ENCODE results near the gene CDC42SE2.
A peak's percentile ranks its signal among the peaks of the same experiment; 100 is the strongest.

The CDC42SE2 gene, protein sequence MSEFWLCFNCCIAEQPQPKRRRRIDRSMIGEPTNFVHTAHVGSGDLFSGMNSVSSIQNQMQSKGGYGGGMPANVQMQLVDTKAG

DNA sequence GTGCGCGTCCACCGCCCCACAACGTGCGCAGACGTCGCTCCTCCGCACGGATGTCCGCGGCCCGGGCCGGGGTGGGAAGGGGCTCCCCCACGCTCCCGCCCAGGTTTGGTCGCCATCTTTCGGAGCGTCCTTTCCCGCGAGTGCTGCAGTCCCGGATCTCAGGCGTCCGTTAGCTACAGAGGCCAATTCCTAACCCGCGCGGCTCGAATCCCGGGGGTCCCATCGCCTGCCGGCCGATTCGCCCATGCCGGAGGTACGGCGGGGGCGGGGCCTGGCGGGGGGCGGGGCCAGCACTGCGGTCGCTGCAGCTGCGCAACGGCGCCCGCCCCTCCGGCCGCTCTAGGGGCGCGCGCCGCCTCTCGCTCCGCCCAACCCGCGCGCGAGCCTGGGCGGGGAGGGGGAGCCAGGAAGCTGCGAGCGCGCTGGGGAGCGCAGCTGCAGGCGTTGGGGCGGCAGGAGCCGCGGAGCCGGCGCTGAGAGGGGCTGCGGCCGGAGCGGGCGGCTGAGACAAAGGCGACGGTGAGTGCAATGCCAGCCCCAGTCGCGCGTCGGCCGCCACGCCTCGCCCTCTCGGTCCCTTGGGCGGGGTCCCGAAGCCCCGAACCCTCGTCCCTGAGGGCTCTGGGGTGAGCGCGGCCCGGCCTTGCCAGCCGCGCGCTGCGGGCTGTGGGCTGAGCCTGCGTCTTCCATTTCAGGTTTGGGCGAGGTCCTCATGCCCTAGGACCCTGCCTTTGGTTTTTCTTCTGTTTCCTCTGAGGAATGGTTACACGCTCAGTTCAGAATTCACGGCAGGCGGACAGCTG lies at the start of gene CDC42SE2:
CDC42SE2 (plus strand) TSS at position 406 of the 803 bp plus-strand sequence. CDS start 95,441 bp downstream, outside the sequence.
- peak; percentile 49 to 91 for DNase-seq

DNA sequence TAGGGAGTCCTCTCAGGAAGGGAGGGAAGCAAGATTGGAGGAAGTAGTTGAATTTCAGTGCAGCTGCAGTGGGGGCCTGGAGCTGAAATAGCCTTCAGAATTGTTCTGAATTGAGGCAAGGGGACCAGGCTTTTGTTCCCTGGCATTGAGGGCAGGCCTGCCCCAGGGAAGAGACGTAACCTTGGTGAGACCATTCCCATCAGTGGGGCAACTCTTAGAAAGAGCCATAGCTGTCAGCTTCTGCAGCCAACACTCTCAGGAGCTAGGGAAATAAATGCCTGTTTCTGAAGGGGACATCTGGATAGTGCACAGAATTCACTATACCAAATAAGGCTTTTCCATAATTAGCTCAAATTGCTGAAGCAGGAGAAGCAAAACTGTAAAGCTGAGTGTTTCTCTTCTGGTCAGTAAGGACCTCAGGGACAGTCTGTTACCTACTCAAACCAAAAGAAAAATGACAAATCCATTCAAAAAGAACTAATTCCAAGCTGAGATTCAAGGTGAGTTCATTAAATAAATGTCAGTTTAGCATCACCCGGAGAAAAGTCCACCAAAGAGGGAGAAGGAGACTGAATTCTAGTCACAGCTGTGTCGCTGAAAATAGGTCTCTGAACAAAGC lies 49.1 kb upstream of the CDC42SE2 start:
- DNase-seq = no peak

DNA sequence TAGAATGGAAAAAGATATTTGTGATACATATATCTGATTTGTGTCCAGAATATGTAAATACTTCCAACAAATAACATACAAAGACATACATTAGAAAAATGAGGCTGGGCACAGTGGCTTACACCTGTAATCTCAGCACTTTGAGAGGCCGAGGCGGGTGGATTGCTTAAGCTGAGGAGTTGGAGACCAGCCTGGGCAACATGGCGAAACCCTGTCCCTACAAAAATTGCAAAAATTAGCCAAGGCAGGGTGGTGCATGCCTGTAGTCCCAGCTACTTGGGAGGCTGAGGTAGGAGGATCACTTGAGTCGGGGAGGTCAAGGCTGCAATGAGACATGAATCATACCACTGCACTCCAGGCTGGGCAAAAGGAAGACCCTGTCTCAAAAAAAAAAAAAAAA lies 46.1 kb upstream of the CDC42SE2 start:
- no peak for DNase-seq

DNA sequence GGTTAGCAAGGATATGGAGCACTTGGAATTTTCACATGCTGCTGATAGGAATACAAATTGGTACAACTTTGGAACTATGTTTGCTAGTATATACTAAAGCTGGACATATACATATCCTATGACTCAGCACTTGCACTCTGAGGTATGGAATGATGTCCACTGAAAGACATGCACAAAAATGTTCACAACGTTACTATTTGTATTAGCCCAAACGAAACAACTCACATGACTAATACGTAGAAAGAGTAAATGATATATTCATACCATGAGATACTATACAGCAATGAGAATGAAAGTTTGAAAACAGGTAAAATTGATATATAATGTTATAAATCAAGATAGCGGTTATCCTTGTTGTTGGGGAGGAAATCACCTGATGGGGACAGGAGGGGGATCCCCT lies 45.5 kb upstream of the CDC42SE2 start:
- DNase-seq = no peak

DNA sequence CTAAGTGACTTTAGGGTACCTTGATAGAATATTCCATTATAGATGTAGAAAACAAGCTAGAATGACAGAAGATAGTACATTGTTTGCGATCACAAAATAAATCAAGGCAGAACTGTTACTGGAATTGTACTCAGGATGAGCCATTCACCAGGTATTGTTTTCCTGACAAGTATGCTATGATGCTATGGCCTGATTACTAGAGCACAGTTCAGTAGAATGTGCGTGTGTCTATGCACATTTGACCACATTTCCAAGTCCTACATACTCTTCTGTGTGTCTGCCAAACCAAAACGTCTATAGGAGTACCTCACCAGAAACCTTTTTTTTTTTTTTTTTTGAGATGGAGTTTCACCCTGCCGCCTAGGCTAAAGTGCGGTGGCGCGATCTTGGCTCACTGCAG lies 43.3 kb upstream of the CDC42SE2 start:
- no peak for DNase-seq

DNA sequence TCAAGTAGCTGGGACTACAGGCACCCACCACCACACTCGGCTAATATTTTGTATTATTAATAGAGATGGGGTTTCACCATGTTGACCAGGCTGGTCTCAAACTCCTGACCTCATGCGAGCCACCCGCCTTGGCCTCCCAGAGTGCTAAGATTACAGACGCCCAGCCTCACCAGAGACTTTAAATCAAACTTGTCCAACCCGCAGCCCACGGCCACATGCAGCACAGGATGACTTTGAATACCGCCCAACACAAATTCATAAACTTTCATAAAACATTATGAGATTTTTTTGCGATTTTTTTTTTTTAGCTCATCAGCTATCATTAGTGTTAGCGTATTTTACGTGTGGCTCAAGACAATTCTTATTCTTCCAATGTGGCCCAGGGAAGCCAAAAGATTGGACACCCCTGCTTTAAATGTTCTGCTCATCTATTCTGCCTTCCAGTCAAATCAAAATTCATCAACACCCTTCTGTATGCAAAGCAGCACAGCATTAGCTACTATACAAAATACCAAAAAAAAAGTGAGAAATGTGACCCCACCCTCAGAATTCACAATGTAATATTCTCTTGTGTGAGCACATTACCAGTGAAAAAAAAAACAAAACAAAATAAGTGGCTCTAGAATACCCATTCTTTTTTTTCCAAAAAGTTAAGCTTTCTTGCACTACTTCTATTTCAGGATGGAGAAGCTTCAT lies 42.7 kb upstream of the CDC42SE2 start:
- DNase-seq = no peak

DNA sequence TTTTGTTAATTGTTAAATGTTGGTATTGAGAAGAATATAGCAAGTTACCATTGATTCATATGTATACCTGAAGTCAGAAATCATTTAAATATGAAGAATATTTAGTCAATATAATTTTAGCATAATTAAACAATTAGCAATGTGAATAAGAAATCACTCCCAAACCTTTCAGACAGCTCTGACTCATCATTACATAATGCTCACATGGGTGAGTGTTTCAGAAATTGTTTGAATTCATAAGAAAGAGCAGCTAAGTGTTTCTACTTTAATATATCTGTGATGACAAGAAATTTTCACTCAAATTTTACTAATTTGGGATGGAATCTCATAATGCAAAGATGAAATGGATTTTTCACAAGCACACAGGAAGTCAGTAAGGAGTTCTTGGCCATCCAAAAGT lies 42.0 kb upstream of the CDC42SE2 start:
- no peak for DNase-seq

DNA sequence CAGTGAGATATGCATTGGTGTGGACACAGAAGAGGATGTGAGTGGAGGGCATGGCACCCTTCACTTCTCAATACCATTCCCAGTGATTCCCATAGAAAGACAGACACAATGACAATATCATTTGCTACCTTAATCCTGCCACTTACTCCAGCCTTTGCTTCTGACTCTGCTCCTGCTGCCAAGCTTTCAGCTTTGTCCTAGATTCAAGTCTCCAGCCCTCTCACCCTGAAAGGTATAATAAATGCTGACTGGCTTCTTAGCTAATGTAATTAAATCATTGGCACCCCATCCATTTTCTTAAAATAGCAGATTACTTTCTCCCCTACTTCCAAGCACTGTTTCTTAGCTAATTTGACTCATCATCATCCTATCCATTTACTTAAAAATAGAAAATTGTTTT lies 41.1 kb upstream of the CDC42SE2 start:
- DNase-seq = no peak

DNA sequence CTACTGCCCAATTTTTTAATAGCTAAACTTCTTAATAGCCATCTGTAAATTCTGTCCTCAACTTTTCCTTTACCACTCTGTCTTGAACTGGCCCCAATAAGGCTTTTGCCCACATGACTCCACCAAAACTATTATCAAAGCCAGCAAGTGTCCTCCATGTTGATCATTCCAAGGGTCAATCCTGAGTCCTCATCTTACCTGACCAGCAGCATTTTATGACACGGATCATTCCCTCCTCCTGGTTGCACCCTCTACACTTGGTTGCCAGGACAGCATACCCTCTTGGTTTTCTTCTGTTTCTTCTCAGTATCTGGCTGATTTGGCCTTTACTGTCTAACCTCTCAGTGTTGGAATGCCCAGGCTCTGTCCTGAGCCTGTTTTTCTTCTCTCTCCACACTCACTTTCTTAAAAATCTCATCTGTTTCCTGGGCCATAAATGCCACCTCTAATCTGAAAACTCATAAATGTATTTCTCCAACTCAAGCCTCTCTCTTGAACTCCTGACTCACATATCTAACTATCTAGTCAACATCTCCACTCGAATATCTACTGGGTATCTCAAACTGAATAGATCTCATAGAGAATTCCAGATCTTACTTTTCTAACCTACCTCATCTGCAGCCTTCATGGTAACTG lies 40.0 kb upstream of the CDC42SE2 start:
- DNase-seq = no peak

DNA sequence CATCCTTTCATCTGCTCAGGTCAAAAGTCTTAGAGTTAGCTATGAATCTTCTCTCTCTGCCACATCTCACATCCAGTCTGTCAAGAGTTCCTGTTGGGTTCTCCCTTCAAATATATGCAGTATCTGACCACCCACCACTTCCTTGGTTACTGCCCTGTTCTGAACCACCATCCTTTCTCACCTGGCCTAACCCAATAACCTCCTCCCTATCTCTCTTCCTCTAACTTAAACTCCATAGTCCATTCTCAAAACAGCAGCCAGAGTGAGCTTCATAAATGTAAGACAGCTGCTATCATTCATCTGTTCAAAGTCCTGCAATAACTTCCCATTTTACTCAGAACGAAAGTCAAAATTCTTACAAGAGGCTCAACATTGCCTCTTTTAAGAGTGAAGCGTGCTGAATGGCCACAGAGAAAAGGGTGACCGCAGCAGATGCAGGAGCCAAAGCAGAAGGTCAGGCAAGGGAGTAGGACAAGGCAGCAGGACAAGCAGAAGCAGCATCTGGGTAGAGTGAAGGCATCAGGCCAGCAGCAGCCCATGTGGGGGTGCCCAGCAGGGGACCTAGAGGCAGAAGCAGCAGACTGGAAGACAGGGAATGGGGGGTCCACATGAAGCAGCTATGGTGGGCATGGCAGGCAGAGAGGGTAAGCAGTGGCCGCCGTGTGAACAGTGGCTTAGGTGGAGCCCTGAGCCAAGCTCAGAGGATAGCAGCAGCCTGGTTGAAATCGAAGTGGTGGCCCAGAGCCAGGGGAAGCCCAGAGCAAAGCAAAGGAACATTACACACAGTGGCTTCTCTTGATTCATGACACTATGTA lies 39.3 kb upstream of the CDC42SE2 start:
- no peak for DNase-seq

DNA sequence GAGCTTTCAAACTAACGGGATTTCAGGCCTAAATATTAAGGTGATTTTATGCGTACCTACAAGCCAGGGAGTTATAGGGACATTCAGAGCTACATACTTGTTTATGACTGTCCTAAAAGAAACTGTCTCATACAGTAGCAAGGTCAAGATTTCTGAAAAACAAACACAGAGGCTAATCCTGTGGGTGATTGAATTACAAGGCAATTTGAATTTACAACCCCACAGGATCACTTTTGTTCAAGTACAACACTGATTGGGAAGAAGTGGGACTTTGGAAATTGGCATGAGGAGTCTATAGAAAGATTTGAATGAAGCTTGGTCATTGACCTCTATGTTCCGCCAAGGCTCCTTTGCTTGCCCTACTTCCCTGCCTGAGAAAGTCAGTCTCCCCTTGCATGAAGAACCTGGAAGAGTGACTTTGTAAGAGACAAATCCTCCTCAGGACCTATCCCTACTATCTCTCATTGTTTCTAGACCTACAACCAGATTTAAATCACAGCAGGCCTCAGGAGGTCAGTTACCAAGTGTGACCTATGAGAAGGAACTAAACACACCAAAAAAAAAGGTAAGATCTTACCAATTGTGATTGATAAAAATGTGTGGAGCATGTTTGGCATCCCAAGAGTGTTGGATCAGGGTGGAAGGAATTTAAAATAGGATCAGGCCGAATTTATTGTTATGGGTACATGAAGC lies 38.4 kb upstream of the CDC42SE2 start:
- no peak for DNase-seq

DNA sequence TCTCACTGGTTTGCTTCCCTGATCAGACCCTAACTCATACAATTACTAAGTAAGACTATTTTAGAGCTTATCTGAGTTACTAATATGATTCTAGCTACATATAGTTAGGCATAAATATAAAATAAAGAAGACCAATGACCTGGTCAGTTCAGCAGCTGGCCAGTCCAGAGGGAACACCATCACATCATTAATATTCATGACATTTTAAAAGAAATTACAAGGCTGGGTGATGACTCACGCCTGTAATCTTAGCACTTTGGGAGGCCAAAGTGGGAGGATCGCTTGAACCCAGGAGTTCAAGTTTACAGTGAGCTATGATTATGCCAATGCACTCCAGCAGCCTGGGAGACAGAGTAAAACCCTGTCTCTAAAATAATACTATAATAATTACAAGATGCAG lies 37.0 kb upstream of the CDC42SE2 start:
- no peak for DNase-seq

DNA sequence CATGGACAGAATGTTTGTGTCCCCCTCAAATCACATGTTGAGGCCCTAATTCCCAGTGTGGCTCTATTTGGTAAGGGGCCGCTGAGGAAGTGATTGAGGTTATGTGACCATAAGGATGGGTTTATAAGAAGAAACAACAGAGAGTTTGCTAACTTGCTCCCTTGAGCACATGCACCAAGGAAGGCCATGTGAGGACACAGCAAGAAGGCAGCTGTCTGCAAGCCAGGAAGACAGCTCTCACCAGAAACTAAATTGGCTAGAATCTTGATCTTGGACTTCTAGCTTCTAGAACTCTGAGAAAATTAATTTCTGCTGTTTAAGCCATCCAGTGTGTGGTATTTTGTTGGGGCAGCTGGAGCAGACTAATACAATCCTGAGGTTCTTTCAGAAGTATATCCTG lies 35.2 kb upstream of the CDC42SE2 start:
- no peak for DNase-seq

DNA sequence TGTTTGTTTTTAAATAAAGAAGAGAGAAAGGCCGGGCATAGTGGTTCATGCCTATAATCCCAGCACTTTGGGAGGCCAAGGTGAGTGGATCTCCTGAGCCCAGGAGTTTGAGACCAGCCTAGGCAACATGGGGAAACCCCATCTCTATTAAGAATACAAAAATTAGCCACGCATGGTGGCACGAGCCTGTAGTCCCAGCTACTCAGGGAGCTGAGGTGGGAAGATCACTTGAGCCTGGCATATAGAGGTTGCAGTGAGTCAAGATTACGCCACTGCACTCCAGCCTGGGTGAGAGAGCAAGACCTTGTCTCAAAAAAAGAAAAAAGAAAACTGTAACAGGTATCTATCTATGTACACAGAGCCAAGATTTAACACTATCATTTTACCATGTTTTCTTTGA lies 34.2 kb upstream of the CDC42SE2 start:
- DNase-seq = no peak

DNA sequence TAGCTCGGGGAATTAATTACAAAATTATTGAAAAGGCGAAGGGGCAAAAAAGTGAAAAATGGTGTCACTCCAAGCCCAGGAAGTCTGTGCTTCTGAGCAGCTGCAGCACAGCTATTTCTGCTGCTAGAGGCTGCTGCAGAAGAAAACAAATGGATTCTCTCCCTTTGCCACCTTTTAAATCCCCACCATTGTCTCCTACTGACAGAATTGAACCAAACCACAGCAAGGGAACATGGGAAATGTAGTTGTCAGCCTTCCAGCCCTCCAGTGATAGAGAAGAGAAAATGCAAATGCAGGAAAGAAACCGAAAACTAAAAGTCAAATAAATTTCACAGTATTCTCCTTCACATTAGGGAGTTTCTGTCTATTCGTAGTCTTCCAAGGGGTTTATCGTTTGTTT lies 33.4 kb upstream of the CDC42SE2 start:
- DNase-seq = no peak

DNA sequence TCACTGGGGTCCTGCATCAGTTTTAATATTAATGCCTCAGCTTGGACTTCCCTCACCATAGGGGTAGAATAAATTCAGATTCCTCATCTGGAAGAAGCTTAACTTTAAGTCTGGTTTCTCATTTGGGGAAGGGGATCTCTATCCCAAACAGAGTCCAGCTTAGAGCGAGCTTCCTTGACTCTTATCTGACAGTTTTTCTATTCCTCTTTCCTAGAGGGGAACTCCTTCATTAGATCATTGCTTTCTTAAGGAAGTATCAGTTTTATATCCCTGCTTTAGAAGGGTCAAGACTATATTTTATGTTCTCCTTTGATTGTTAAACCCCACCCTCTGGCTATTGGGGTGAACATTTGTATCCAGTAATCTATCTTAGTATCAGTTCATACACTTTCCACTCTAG lies 24.2 kb upstream of the CDC42SE2 start:
- no peak for DNase-seq

DNA sequence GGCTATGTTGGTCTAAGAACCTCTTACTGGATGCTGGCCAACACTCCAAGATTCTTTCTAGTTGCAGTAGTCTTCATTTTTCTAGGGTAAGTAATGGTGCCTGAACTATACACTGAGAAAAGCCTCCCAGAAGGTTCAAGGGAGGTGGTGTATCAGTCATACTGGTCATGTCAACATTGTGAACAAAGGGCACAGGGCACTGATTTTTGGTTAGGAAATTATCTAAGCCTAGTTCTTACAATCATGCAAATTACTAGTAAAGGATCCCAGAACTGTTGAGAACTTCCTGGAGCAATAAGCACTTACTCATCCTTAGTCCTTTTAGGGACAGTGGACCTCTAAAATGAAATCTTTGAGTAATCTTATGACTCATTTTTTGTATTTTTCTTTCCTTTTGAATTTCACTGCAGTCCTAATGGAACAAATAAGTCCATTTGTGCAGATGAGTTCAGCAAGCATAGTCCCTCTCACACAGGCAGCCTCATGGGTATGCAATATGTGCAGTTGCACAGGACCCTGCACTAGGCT lies 21.1 kb upstream of the CDC42SE2 start:
- no peak for DNase-seq

DNA sequence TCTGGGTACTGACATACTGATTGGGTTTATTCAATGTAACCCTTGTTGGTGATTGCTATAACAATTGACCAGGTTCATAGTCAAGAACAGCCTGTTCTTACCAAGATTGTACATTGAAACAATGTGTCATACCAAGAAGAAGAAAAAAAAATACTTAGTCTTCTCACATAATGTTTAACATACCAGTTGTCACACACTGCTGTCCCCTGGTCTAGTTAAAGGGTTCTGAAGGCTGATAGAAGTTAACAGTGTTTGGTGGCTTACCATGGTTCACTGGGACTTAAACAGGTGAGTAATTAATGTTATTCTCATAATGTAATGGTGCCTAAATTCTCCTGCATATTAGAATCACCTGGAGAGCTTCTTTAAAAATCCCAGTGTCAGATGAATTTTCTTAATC lies 18.5 kb upstream of the CDC42SE2 start:
- DNase-seq = no peak

DNA sequence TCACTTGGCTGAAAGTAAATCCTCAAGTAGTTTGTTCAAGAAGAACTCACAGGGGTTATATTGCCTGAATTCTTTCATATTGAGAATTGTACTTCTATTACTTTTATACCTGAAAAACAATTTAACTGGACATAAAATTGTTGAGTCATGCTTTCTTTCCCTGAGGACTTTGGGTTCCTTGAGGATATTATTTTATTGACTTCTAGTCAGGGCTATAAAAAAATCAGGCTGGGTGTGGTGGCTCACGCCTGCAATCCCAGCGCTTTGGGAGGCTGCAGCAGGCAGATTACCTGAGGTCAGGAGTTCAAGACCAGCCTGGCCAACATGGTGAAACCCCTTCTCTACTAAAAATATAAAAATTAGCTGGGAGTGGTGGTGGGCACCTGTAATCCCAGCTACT lies 17.9 kb upstream of the CDC42SE2 start:
- DNase-seq = no peak

DNA sequence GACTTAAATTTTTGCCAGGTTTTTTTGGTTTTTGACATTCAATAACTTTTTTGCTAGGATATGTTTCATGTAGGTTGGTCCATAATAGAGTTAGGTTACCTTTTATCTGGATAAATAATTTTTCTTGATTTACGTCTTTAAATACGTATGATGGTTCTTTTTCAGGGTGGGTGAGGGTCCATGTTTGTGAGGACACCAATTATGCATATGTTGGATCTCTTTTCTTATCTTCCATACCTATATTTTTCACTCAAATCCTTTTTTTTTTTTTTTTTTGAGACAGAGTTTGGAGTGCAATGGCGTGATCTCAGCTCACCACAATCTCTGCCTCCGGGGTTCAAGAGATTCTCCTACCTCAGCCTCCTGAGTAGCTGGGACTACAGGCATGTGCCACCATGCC lies 17.3 kb upstream of the CDC42SE2 start:
- no peak for DNase-seq

DNA sequence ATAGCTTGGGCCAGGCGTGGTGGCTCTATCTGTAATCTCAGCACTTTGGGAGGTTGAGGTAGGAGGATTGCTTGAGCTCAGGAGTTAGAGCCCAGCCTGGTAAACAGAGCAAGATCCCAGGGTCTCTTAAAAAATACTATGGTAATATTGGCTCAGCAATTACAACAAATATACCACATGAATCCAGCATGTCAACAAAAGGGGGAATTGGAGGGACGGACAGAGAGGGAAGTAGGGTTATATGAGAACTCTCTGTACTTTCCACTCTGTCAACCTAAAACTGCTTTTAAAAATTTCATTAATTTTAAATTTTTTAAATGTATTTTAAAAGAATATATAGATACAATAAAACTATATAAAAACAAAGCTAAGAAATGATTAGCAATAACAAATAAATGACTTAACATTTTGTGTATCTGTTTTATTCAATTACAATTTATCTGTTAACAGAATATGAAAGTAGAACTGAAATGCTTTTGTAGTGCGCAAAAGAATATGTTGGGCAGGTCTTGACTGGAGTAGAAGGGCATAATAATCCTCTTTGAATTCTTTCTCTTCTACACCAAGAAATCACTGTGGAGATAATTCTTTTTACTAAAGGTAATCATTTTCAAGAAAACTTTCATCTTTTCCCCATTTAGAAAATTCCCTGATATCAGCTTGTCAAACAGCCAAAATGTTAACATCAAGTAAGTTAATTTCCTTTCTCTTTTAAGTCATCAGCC lies 12.9 kb upstream of the CDC42SE2 start:
- no peak for DNase-seq
